GM12892 (cell line): ENCODE results near the gene POMP.

Experiments
- POLR2A ChIP-seq: IDR thresholded peaks from 2 replicates; pipeline ENCODE4 v1.6.1; 2011; ENCODE audit warnings: low read depth, low read length, control low read depth
- POLR2AphosphoS5 ChIP-seq: IDR thresholded peaks from 2 replicates; pipeline ENCODE4 v1.6.1; 2011; ENCODE audit warnings: low read depth, low read length, control low read depth

- TF ChIP-seq POLR2AphosphoS5 (no peak), POLR2A (no peak)
Observed at GRCh38 chr13:28618230-28618994, 40.5 kb upstream of the POMP start.
